Measurements from ENCODE around the gene CLIC4.
"Not testable (repeated sequence)": the region's sequence is repeated elsewhere in the genome, so short reads cannot be mapped to it uniquely, and the experiment has no call there.

The CLIC4 gene

GRCh38 chr1:24744911-24745710, at the start of gene CLIC4:
TSS of gene CLIC4 (plus strand) at chr1:24745447. CDS start at chr1:24745554, 107 bp downstream.
- H3K9me3 Mint-ChIP-seq: no peaks in the 10 kb centered on the region
- no peaks in the 10 kb centered on the region for H3K27me3 Mint-ChIP-seq
- peak within 1 kb of the TSS; percentile 85 for H3K4me3 Mint-ChIP-seq
- peak within 1 kb of the TSS; percentile 91 for H3K27ac Mint-ChIP-seq
- H3K36me3 Mint-ChIP-seq (ENCODE audit: low read depth): peaks cover 29% of the 10 kb centered on the region
- intact Hi-C loops (cut with micrococcal nuclease): loop anchor here (5.0 kb wide), 2 partner anchors 53 to 103 kb away; partner anchors contain the start of gene SRRM1
- peaks cover 66% of the 10 kb centered on the region for H3K4me1 Mint-ChIP-seq (ENCODE audit: low read depth)

- H3K4me3 Mint-ChIP-seq: no peak overlapping the region
- H3K4me1 Mint-ChIP-seq (ENCODE audit: low read depth): peaks cover 45% of the 10 kb centered on the region
- no peaks in the 10 kb centered on the region for H3K36me3 Mint-ChIP-seq (ENCODE audit: low read depth)
- peak overlapping the region; percentile 70 for H3K27ac Mint-ChIP-seq
- H3K9me3 Mint-ChIP-seq: no peaks in the 10 kb centered on the region
- no peaks in the 10 kb centered on the region for H3K27me3 Mint-ChIP-seq
- intact Hi-C loops (cut with micrococcal nuclease): no loop called here
These were observed 49.0 kb upstream of the CLIC4 start for GRCh38 chr1:24696041-24696755.

GRCh38 chr1:24696756-24697330, 48.4 kb upstream of the CLIC4 start:
- peaks cover 45% of the 10 kb centered on the region for H3K4me1 Mint-ChIP-seq (ENCODE audit: low read depth)
- intact Hi-C loops (cut with micrococcal nuclease): no loop called here
- no peaks in the 10 kb centered on the region for H3K27me3 Mint-ChIP-seq
- no peaks in the 10 kb centered on the region for H3K9me3 Mint-ChIP-seq
- no peak overlapping the region for H3K4me3 Mint-ChIP-seq
- no peaks in the 10 kb centered on the region for H3K36me3 Mint-ChIP-seq (ENCODE audit: low read depth)
- peak overlapping the region; percentile 70 for H3K27ac Mint-ChIP-seq

GRCh38 chr1:24697453-24698001, 47.7 kb upstream of the CLIC4 start:
- intact Hi-C loops (cut with micrococcal nuclease); H3K9me3 Mint-ChIP-seq; H3K36me3 Mint-ChIP-seq (ENCODE audit: low read depth); H3K4me3 Mint-ChIP-seq; H3K27me3 Mint-ChIP-seq; H3K27ac Mint-ChIP-seq: not testable (repeated sequence)
- peaks cover 41% of the 10 kb centered on the region for H3K4me1 Mint-ChIP-seq (ENCODE audit: low read depth)

- H3K36me3 Mint-ChIP-seq (ENCODE audit: low read depth); H3K4me3 Mint-ChIP-seq; H3K9me3 Mint-ChIP-seq; H3K27ac Mint-ChIP-seq; H3K27me3 Mint-ChIP-seq; intact Hi-C loops (cut with micrococcal nuclease): not testable (repeated sequence)
- peaks cover 36% of the 10 kb centered on the region for H3K4me1 Mint-ChIP-seq (ENCODE audit: low read depth)
These were observed 46.9 kb upstream of the CLIC4 start for GRCh38 chr1:24698326-24698725.

- H3K27ac Mint-ChIP-seq: peak overlapping the region; percentile 5
- peaks cover 31% of the 10 kb centered on the region for H3K4me1 Mint-ChIP-seq (ENCODE audit: low read depth)
- intact Hi-C loops (cut with micrococcal nuclease): no loop called here
- H3K27me3 Mint-ChIP-seq: no peaks in the 10 kb centered on the region
- no peaks in the 10 kb centered on the region for H3K9me3 Mint-ChIP-seq
- no peaks in the 10 kb centered on the region for H3K36me3 Mint-ChIP-seq (ENCODE audit: low read depth)
- no peak overlapping the region for H3K4me3 Mint-ChIP-seq
These were observed 45.6 kb upstream of the CLIC4 start for GRCh38 chr1:24699628-24700027.

- Mint-ChIP-seq H3K27me3 (no peaks in the 10 kb centered on the region), H3K36me3 (ENCODE audit: low read depth) (no peaks in the 10 kb centered on the region), H3K9me3 (no peaks in the 10 kb centered on the region), H3K4me3 (no peak overlapping the region), H3K4me1 (ENCODE audit: low read depth) (peaks cover 35% of the 10 kb centered on the region), H3K27ac (no peak overlapping the region)
- intact Hi-C loops (cut with micrococcal nuclease): no loop called here
These were observed 42.5 kb upstream of the CLIC4 start for GRCh38 chr1:24702511-24703293.

- H3K4me3 Mint-ChIP-seq: no peak overlapping the region
- H3K36me3 Mint-ChIP-seq (ENCODE audit: low read depth): no peaks in the 10 kb centered on the region
- H3K27me3 Mint-ChIP-seq: no peaks in the 10 kb centered on the region
- no peaks in the 10 kb centered on the region for H3K9me3 Mint-ChIP-seq
- intact Hi-C loops (cut with micrococcal nuclease): no loop called here
- H3K27ac Mint-ChIP-seq: peak overlapping the region; percentile 84
- peaks cover 40% of the 10 kb centered on the region for H3K4me1 Mint-ChIP-seq (ENCODE audit: low read depth)
These were observed 40.6 kb upstream of the CLIC4 start for GRCh38 chr1:24704411-24705259.

GRCh38 chr1:24705260-24706073, 39.8 kb upstream of the CLIC4 start:
- Mint-ChIP-seq H3K36me3 (ENCODE audit: low read depth) (no peaks in the 10 kb centered on the region), H3K27me3 (no peaks in the 10 kb centered on the region), H3K4me1 (ENCODE audit: low read depth) (peaks cover 48% of the 10 kb centered on the region), H3K4me3 (peak overlapping the region; percentile 6), H3K27ac (peak overlapping the region; percentile 84), H3K9me3 (no peaks in the 10 kb centered on the region)
- intact Hi-C loops (cut with micrococcal nuclease): no loop called here

GRCh38 chr1:24706074-24706389, 39.2 kb upstream of the CLIC4 start:
- Mint-ChIP-seq H3K27ac (peak overlapping the region; percentile 84), H3K4me1 (ENCODE audit: low read depth) (peaks cover 48% of the 10 kb centered on the region)
- H3K36me3 Mint-ChIP-seq (ENCODE audit: low read depth); H3K27me3 Mint-ChIP-seq; intact Hi-C loops (cut with micrococcal nuclease); H3K9me3 Mint-ChIP-seq; H3K4me3 Mint-ChIP-seq: not testable (repeated sequence)

- Mint-ChIP-seq H3K4me1 (ENCODE audit: low read depth) (peaks cover 49% of the 10 kb centered on the region), H3K36me3 (ENCODE audit: low read depth) (no peaks in the 10 kb centered on the region), H3K9me3 (no peaks in the 10 kb centered on the region), H3K27ac (peak overlapping the region; percentile 92), H3K27me3 (no peaks in the 10 kb centered on the region), H3K4me3 (no peak overlapping the region)
- intact Hi-C loops (cut with micrococcal nuclease): loop anchor here (2.0 kb wide), 1 partner anchor 39 kb away; no protein-coding TSS in a partner anchor
These were observed 37.6 kb upstream of the CLIC4 start for GRCh38 chr1:24707687-24708086.

GRCh38 chr1:24708938-24709337, 36.3 kb upstream of the CLIC4 start:
- peaks cover 62% of the 10 kb centered on the region for H3K4me1 Mint-ChIP-seq (ENCODE audit: low read depth)
- H3K27ac Mint-ChIP-seq: peak overlapping the region; percentile 92
- intact Hi-C loops (cut with micrococcal nuclease): loop anchor here (2.0 kb wide), 1 partner anchor 38 kb away; no protein-coding TSS in a partner anchor
- H3K27me3 Mint-ChIP-seq: no peaks in the 10 kb centered on the region
- no peaks in the 10 kb centered on the region for H3K36me3 Mint-ChIP-seq (ENCODE audit: low read depth)
- no peak overlapping the region for H3K4me3 Mint-ChIP-seq
- H3K9me3 Mint-ChIP-seq: no peaks in the 10 kb centered on the region

Data from dendritic cell treated with granulocyte-macrophage colony-stimulating factor and Interleukin-4, amounts not matched to agents 40 ng/mL and 50 ng/mL, for 4 days (primary cell).